Measurements from ENCODE around the gene PRIMPOL. TPM values are rescaled to one million over a fixed set of nuclear protein-coding genes. Genes with fewer than 3 reads are reported as not detected.

PRIMPOL gene
- total and polyA plus RNA-seq, 9 of the 15 experiments (the other 6 are each of a cell fraction or from before 2014, with no cell fraction given) = 11.0 to 32.0 (median 16.1) TPM

GRCh38 chr4:184733654-184734524 lies 84.4 kb downstream of the PRIMPOL start, which contains the start of gene CENPU (continued):
- TF ChIP-seq ZHX1 (conservative IDR thresholded peaks at IDR 0.05; ENCODE audit: low read length) (peak; percentile 89; the same call in 1 of the 2 replicates), RBM39 (optimal IDR thresholded peaks at IDR 0.05; ENCODE audit: low read depth, low read length) (no peak), ZNF766 (CRISPR knock-in tag; conservative IDR thresholded peaks at IDR 0.05) (peak; percentile 76; the same call in 1 of the 2 replicates), ELF1 (tag; IDR thresholded peaks at IDR 0.05) (peak; percentile 78), TSC22D4 (tag; IDR thresholded peaks at IDR 0.05) (no peak), ZNF696 (CRISPR knock-in tag; conservative IDR thresholded peaks at IDR 0.05) (no peak), SAFB2 (IDR thresholded peaks at IDR 0.05; ENCODE audit: borderline replicate concordance, low read depth, low read length, severe bottlenecking) (no peak), HOMEZ (CRISPR knock-in tag; IDR thresholded peaks at IDR 0.05) (no peak), ZNF449 (CRISPR knock-in tag; IDR thresholded peaks at IDR 0.05) (no peak), RNF219 (CRISPR knock-in tag; IDR thresholded peaks at IDR 0.05) (no peak), PTTG1 (tag; IDR thresholded peaks at IDR 0.05; ENCODE audit: low read depth) (no peak), ZNF764 (CRISPR knock-in tag; IDR thresholded peaks at IDR 0.05; ENCODE audit: low read depth) (no peak), HDAC3 (IDR thresholded peaks at IDR 0.05; ENCODE audit: borderline replicate concordance, partially characterized antibody) (peak; percentile 100), MXI1 (IDR thresholded peaks at IDR 0.05; ENCODE audit: low read depth, low read length) (no peak), KLF10 (CRISPR knock-in tag; IDR thresholded peaks at IDR 0.05) (no peak), ZNF695 (CRISPR knock-in tag; IDR thresholded peaks at IDR 0.05) (no peak), ZNF175 (CRISPR knock-in tag; IDR thresholded peaks at IDR 0.05; ENCODE audit: low read depth) (no peak; the same call in 1 of the 2 replicates), ARNT (IDR thresholded peaks at IDR 0.05) (no peak; a peak in 1 of 4 replicates)

Data from K562 (cell line).